Mesendoderm (in vitro differentiated cells): Measurements from ENCODE around the gene CYFIP1.

ENCODE experiments used
- DNase-seq: peaks from one replicate; pipeline ENCODE4 v3.0.0; 2013
- H2AK5ac ChIP-seq: 2 replicates; pipeline ENCODE4 v1.6.1; 2013; ENCODE audit warnings: low read length, inconsistent platforms
- H2BK120ac ChIP-seq: 2 replicates; pipeline ENCODE4 v1.6.1; 2013; ENCODE audit warnings: low read depth, mild to moderate bottlenecking, low read length, moderate library complexity, mixed read lengths
- H2BK15ac ChIP-seq: replicated peaks from 2 replicates; pipeline ENCODE4 v1.6.1; 2013; ENCODE audit warnings: low read depth, mild to moderate bottlenecking, moderate library complexity
- H2BK5ac ChIP-seq: 2 replicates; pipeline ENCODE4 v1.6.1; 2013; ENCODE audit warnings: low read length, inconsistent platforms
- H3K18ac ChIP-seq: 2 replicates; pipeline ENCODE4 v1.6.1; 2013; ENCODE audit warnings: mild to moderate bottlenecking, low read length, mixed read lengths
- H3K23ac ChIP-seq: one replicate; pipeline ENCODE4 v1.6.1; 2013; ENCODE audit warnings: low read length
- H3K27ac ChIP-seq: 2 replicates; pipeline ENCODE4 v1.5.1; 2013; ENCODE audit warnings: low read depth, mild to moderate bottlenecking, inconsistent platforms, low read length, moderate library complexity
- H3K27me3 ChIP-seq: 2 replicates; pipeline ENCODE4 v1.6.1; 2013; ENCODE audit warnings: low read length, control low read depth, mild to moderate bottlenecking, inconsistent platforms; ENCODE audit not compliant: insufficient read depth, poor library complexity
- H3K36me3 ChIP-seq: 2 replicates; pipeline ENCODE4 v1.6.1; 2013; ENCODE audit warnings: low read length, inconsistent platforms; ENCODE audit not compliant: control insufficient read depth, insufficient read depth
- H3K4ac ChIP-seq: one replicate; pipeline ENCODE4 v1.6.1; 2013; ENCODE audit warnings: low read depth, mild to moderate bottlenecking, low read length, moderate library complexity
- H3K4me1 ChIP-seq: 2 replicates; pipeline ENCODE4 v1.6.1; 2013; ENCODE audit warnings: low read depth, low read length, inconsistent platforms; ENCODE audit not compliant: control insufficient read depth
- H3K4me2 ChIP-seq: 2 replicates; pipeline ENCODE4 v1.6.1; 2013; ENCODE audit warnings: low read length
- H3K4me3 ChIP-seq: 2 replicates; pipeline ENCODE4 v1.5.1; 2013; ENCODE audit warnings: mild to moderate bottlenecking, low read length
- H3K56ac ChIP-seq: one replicate; pipeline ENCODE4 v1.6.1; 2013; ENCODE audit warnings: low read length
- H3K79me1 ChIP-seq: 2 replicates; pipeline ENCODE4 v1.6.1; 2013; ENCODE audit warnings: low read length, inconsistent platforms
- H3K79me2 ChIP-seq: 2 replicates; pipeline ENCODE4 v1.6.1; 2013; ENCODE audit warnings: mild to moderate bottlenecking, low read length; ENCODE audit not compliant: control insufficient read depth, insufficient read depth
- H3K9ac ChIP-seq: 2 replicates; pipeline ENCODE4 v1.6.1; 2013; ENCODE audit warnings: low read length, inconsistent platforms
- H4K5ac ChIP-seq: one replicate; pipeline ENCODE4 v1.6.1; 2013; ENCODE audit warnings: low read length
- H4K8ac ChIP-seq: one replicate; pipeline ENCODE4 v1.6.1; 2013; ENCODE audit warnings: low read depth, mild to moderate bottlenecking, control low read depth, low read length, moderate library complexity
- WGBS: extraction: QIAGEN DNeasy Blood & Tissue Kit; methylation state at CpG from one replicate; pipeline ENCODE4 v1.1.7; 2013; ENCODE audit warnings: low lambda C conversion rate, missing lambda C conversion rate; ENCODE audit not compliant: insufficient coverage; ENCODE audit errors: extremely low coverage; 5-methylcytosine and 5-hydroxymethylcytosine counted together

CYFIP1 gene

GRCh38 chr15:22966321-22967083, 13.7 kb downstream of the CYFIP1 start:
- H3K36me3 ChIP-seq: no peaks in the 10 kb centered on the region
- H2BK15ac ChIP-seq: no peak overlapping the region
- no peak overlapping the region for H2BK120ac ChIP-seq
- no peak overlapping the region for H2BK5ac ChIP-seq
- no peak overlapping the region for H2AK5ac ChIP-seq
- no peaks in the 10 kb centered on the region for H3K27me3 ChIP-seq
- H3K23ac ChIP-seq: no peak overlapping the region
- H3K9ac ChIP-seq: no peak overlapping the region
- no peaks in the 10 kb centered on the region for H3K4me1 ChIP-seq
- no peak overlapping the region for H3K4me2 ChIP-seq
- no peak overlapping the region for H3K4ac ChIP-seq
- no peak for DNase-seq
- WGBS: no CpG with 5 or more reads among the region's 20 CpGs
- no peak overlapping the region for H3K18ac ChIP-seq
- peaks cover 25% of the 10 kb centered on the region for H3K79me1 ChIP-seq
- no peak overlapping the region for H3K56ac ChIP-seq
- peaks cover 53% of the 10 kb centered on the region for H3K79me2 ChIP-seq
- H3K27ac ChIP-seq: no peak overlapping the region
- H4K8ac ChIP-seq: no peak overlapping the region
- no peak overlapping the region for H3K4me3 ChIP-seq
- H4K5ac ChIP-seq: no peak overlapping the region

GRCh38 chr15:22963641-22964040, 16.5 kb downstream of the CYFIP1 start:
- H3K4ac ChIP-seq: no peak overlapping the region
- no peak overlapping the region for H3K23ac ChIP-seq
- H3K27me3 ChIP-seq: no peaks in the 10 kb centered on the region
- no peak overlapping the region for H2BK15ac ChIP-seq
- no peak overlapping the region for H4K8ac ChIP-seq
- H4K5ac ChIP-seq: no peak overlapping the region
- H3K27ac ChIP-seq: no peak overlapping the region
- no peak overlapping the region for H3K4me3 ChIP-seq
- H3K56ac ChIP-seq: no peak overlapping the region
- H3K79me1 ChIP-seq: peaks cover 33% of the 10 kb centered on the region
- no peak overlapping the region for H3K18ac ChIP-seq
- no peak overlapping the region for H2BK5ac ChIP-seq
- peaks cover 53% of the 10 kb centered on the region for H3K79me2 ChIP-seq
- H3K36me3 ChIP-seq: no peaks in the 10 kb centered on the region
- H2AK5ac ChIP-seq: no peak overlapping the region
- H3K9ac ChIP-seq: no peak overlapping the region
- H3K4me1 ChIP-seq: no peaks in the 10 kb centered on the region
- no peak overlapping the region for H3K4me2 ChIP-seq
- no CpG with 5 or more reads among the region's 12 CpGs for WGBS
- H2BK120ac ChIP-seq: no peak overlapping the region
- no peak for DNase-seq

- Histone ChIP-seq H3K56ac (no peak overlapping the region), H3K4ac (no peak overlapping the region), H3K9ac (no peak overlapping the region), H3K4me3 (no peak overlapping the region), H3K27me3 (no peaks in the 10 kb centered on the region), H3K23ac (no peak overlapping the region), H3K18ac (no peak overlapping the region), H3K79me2 (peaks cover 51% of the 10 kb centered on the region), H2BK120ac (no peak overlapping the region), H3K4me2 (no peak overlapping the region), H3K79me1 (peaks cover 31% of the 10 kb centered on the region), H3K4me1 (no peaks in the 10 kb centered on the region), H2BK15ac (no peak overlapping the region), H3K36me3 (no peaks in the 10 kb centered on the region), H4K8ac (no peak overlapping the region), H3K27ac (no peak overlapping the region), H2AK5ac (no peak overlapping the region), H4K5ac (no peak overlapping the region), H2BK5ac (no peak overlapping the region)
- no peak for DNase-seq
- WGBS: no CpG with 5 or more reads among the region's 12 CpGs
These were observed 17.6 kb downstream of the CYFIP1 start for GRCh38 chr15:22962611-22963010.

DNA sequence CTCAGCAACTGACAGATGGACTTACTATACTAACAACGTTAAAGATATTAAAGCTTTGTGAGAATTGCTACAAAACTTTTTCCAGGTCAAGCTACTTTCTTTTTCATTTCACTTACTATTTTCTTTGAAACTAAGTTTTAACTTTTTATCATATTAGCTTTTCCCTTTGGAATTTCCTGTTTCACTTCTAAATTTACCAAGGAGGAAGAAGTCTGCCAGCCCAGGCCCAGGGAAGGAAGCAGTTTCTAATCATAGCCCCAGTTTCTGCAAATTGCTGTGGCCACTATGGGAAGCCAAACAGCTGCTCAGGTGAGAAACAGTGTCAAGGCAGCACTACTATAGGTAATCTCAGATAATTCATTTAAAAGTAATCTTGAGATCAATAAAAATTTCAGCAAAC, 18.4 kb downstream of the CYFIP1 start:
- Histone ChIP-seq H3K4me2 (no peak overlapping the region), H3K4me1 (no peaks in the 10 kb centered on the region), H4K8ac (no peak overlapping the region), H3K9ac (no peak overlapping the region), H3K18ac (no peak overlapping the region), H3K4ac (no peak overlapping the region), H2BK5ac (no peak overlapping the region), H3K36me3 (no peaks in the 10 kb centered on the region), H2BK120ac (no peak overlapping the region), H3K23ac (no peak overlapping the region), H3K56ac (no peak overlapping the region), H3K27me3 (no peaks in the 10 kb centered on the region), H4K5ac (no peak overlapping the region), H3K27ac (no peak overlapping the region), H3K4me3 (no peak overlapping the region), H3K79me1 (peaks cover 31% of the 10 kb centered on the region), H2BK15ac (no peak overlapping the region), H2AK5ac (no peak overlapping the region), H3K79me2 (peaks cover 44% of the 10 kb centered on the region)
- no peak for DNase-seq
- no CpG with 5 or more reads among the region's 1 CpG for WGBS

DNA sequence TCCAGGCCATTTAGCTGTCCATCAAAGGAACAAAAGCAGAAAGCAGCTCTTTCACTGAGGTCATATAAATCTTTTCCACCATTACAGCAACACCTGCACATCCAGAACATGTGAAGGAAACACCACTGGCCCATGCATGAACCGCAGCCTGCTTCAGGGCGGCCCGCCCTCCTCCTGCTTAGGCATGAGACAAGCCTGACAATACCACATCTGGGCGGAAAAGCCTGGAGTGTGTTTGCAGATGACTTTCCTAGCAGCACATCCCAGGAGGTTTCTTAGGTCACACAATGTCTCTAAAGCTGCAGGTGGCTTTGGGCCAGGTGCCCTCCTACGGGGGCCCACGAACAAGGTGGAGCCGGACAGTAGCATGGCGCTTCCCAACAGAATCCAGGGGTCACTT, 19.6 kb downstream of the CYFIP1 start:
- Histone ChIP-seq H3K18ac (no peak overlapping the region), H2AK5ac (no peak overlapping the region), H3K4me2 (no peak overlapping the region), H3K79me2 (peaks cover 37% of the 10 kb centered on the region), H3K56ac (no peak overlapping the region), H3K27ac (no peak overlapping the region), H3K4ac (no peak overlapping the region), H3K4me3 (no peak overlapping the region), H3K4me1 (no peaks in the 10 kb centered on the region), H2BK15ac (no peak overlapping the region), H4K5ac (no peak overlapping the region), H3K36me3 (no peaks in the 10 kb centered on the region), H3K23ac (no peak overlapping the region), H3K79me1 (peaks cover 27% of the 10 kb centered on the region), H4K8ac (no peak overlapping the region), H2BK120ac (no peak overlapping the region), H3K9ac (no peak overlapping the region), H3K27me3 (no peaks in the 10 kb centered on the region), H2BK5ac (no peak overlapping the region)
- no peak for DNase-seq
- no CpG with 5 or more reads among the region's 8 CpGs for WGBS

DNA sequence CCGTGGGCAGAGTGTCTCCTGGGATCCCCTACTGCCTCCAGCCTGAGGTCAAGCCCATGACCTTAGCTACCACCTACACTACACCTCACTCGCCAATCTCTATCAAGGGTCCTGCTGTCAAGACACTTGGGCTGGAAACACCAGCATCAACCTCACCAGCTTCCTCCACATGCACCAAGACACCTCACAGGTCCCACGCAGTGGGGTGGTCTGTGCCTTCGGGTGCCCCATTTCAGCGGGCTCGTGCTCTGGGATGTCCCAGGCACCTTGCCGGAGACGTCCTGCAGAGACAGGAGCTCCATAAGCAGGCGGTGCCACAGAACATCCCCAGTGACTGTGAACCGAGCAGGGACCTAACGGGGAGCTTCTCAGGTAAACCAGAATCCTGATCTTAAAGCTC, 20.0 kb downstream of the CYFIP1 start:
- Histone ChIP-seq H2BK15ac (no peak overlapping the region), H3K9ac (no peak overlapping the region), H3K56ac (no peak overlapping the region), H3K4me1 (no peaks in the 10 kb centered on the region), H3K4ac (no peak overlapping the region), H3K18ac (no peak overlapping the region), H3K4me3 (no peak overlapping the region), H4K8ac (no peak overlapping the region), H4K5ac (no peak overlapping the region), H3K79me1 (peaks cover 26% of the 10 kb centered on the region), H2AK5ac (no peak overlapping the region), H3K27me3 (no peaks in the 10 kb centered on the region), H2BK5ac (no peak overlapping the region), H3K27ac (no peak overlapping the region), H3K36me3 (no peaks in the 10 kb centered on the region), H3K23ac (no peak overlapping the region), H2BK120ac (no peak overlapping the region), H3K4me2 (no peak overlapping the region), H3K79me2 (peaks cover 34% of the 10 kb centered on the region)
- WGBS: no CpG with 5 or more reads among the region's 11 CpGs
- no peak for DNase-seq
